Stimulated activated CD8-positive, alpha-beta memory T cell treated with anti-CD3 and anti-CD28 coated beads, Interleukin-12 subunit alpha, Interleukin-12 subunit beta, amount 100 ng/mL, for 1 hour (primary cell): Measurements from ENCODE around the gene ACSS1.

Experiments
- DNase-seq: peaks from one replicate; pipeline ENCODE4 v3.0.0-alpha.2; 2020; ENCODE audit warnings: low read depth

The ACSS1 gene

GRCh38 chr20:25058051-25058846 lies at the start of gene ACSS1:
Gene ACSS1, minus strand, starts transcription at chr20:25058139. Its CDS starts 37 bp downstream, at chr20:25058102.
- DNase-seq, result peak; percentile 55

GRCh38 chr20:25103526-25103925 lies 45.6 kb upstream of the ACSS1 start:
- no peak for DNase-seq

- DNase-seq, result no peak
Observed at GRCh38 chr20:25100914-25101313, 43.0 kb upstream of the ACSS1 start.

- DNase-seq, result no peak
Observed at GRCh38 chr20:25099601-25100140, 41.7 kb upstream of the ACSS1 start.

GRCh38 chr20:25097498-25097897 lies 39.6 kb upstream of the ACSS1 start:
- DNase-seq, result no peak

GRCh38 chr20:25090492-25091429 lies 32.8 kb upstream of the ACSS1 start:
- peak; percentile 50 for DNase-seq

- no peak for DNase-seq
Observed at GRCh38 chr20:25089662-25090061, 31.7 kb upstream of the ACSS1 start.

- DNase-seq, result no peak
Observed at GRCh38 chr20:25089096-25089495, 31.2 kb upstream of the ACSS1 start.

- no peak for DNase-seq
Observed at GRCh38 chr20:25088267-25088666, 30.3 kb upstream of the ACSS1 start.

- no peak for DNase-seq
Observed at GRCh38 chr20:25087186-25087929, 29.4 kb upstream of the ACSS1 start.

GRCh38 chr20:25085756-25086495 lies 28.0 kb upstream of the ACSS1 start:
- no peak for DNase-seq

GRCh38 chr20:25084626-25085187 lies 26.8 kb upstream of the ACSS1 start:
- no peak for DNase-seq

- no peak for DNase-seq
Observed at GRCh38 chr20:25083773-25084625, 26.1 kb upstream of the ACSS1 start.

GRCh38 chr20:25083141-25083772 lies 25.3 kb upstream of the ACSS1 start:
- no peak for DNase-seq

- DNase-seq, result no peak
Observed at GRCh38 chr20:25082498-25082873, 24.5 kb upstream of the ACSS1 start.

- no peak for DNase-seq
Observed at GRCh38 chr20:25081730-25082497, 24.0 kb upstream of the ACSS1 start, which contains the start of gene VSX1. Gene VSX1, minus strand, starts transcription at chr20:25082141. Its CDS starts 45 bp downstream, at chr20:25082096.

GRCh38 chr20:25081065-25081729 lies 23.3 kb upstream of the ACSS1 start:
- DNase-seq, result no peak

- no peak for DNase-seq
Observed at GRCh38 chr20:25079171-25079570, 21.2 kb upstream of the ACSS1 start.
